ENCODE data around the gene MYO18A. TPM values are rescaled to one million over a fixed set of nuclear protein-coding genes. Genes with fewer than 3 reads are reported as not detected.

Gene MYO18A
- total RNA-seq, 4 donors from 2014 or later: 14.5 to 72.3 (median 50.8) TPM

- no peak for TF ChIP-seq CTCF (IDR thresholded peaks at IDR 0.05; ENCODE audit: low read depth)
Measured at GRCh38 chr17:29109477-29110371, 70.5 kb downstream of the MYO18A start.

- no peak for TF ChIP-seq CTCF (IDR thresholded peaks at IDR 0.05; ENCODE audit: low read depth)
Measured at GRCh38 chr17:29108823-29109476, 71.2 kb downstream of the MYO18A start.

GRCh38 chr17:29107933-29108822 lies 72.0 kb downstream of the MYO18A start:
- TF ChIP-seq CTCF (IDR thresholded peaks at IDR 0.05; ENCODE audit: low read depth): no peak

GRCh38 chr17:29107084-29107483 lies 73.1 kb downstream of the MYO18A start:
- TF ChIP-seq CTCF (IDR thresholded peaks at IDR 0.05; ENCODE audit: low read depth): no peak

GRCh38 chr17:29103341-29103740 lies 76.9 kb downstream of the MYO18A start:
- no peak for TF ChIP-seq CTCF (IDR thresholded peaks at IDR 0.05; ENCODE audit: low read depth)

GRCh38 chr17:29102741-29103181 lies 77.4 kb downstream of the MYO18A start:
- no peak for TF ChIP-seq CTCF (IDR thresholded peaks at IDR 0.05; ENCODE audit: low read depth)

Measured in subcutaneous adipose tissue (tissue), 4 donors.